HG02884 (cell line): Measurements from ENCODE around the gene GRIFIN.

ENCODE experiments used
- ATAC-seq: cut with Tn5 transposase; IDR thresholded peaks from one replicate; pipeline ENCODE4 v1.9.1; 2021; ENCODE audit warnings: mild to moderate bottlenecking, moderate library complexity; ENCODE audit not compliant: unreplicated experiment

The GRIFIN gene

GRCh38 chr7:2437537-2438148 is 38.6 kb downstream of the GRIFIN start:
- no peak for ATAC-seq

GRCh38 chr7:2437136-2437535 is 39.1 kb downstream of the GRIFIN start:
- ATAC-seq = no peak

- ATAC-seq = no peak
Measured at GRCh38 chr7:2436341-2437104, 39.7 kb downstream of the GRIFIN start.

- no peak for ATAC-seq
Measured at GRCh38 chr7:2435146-2435545, 41.1 kb downstream of the GRIFIN start.

GRCh38 chr7:2433713-2434550 is 42.3 kb downstream of the GRIFIN start:
- ATAC-seq = no peak

GRCh38 chr7:2432910-2433712 is 43.1 kb downstream of the GRIFIN start:
- no peak for ATAC-seq

- ATAC-seq = no peak
Measured at GRCh38 chr7:2431260-2431867, 44.8 kb downstream of the GRIFIN start.

GRCh38 chr7:2425749-2426148 is 50.4 kb downstream of the GRIFIN start:
- ATAC-seq = no peak
